HT-29 (cell line): Measurements from ENCODE around the gene PPARGC1A. TPM values are rescaled to one million over a fixed set of nuclear protein-coding genes. Genes with fewer than 3 reads are reported as not detected.
A peak's percentile ranks its signal among the peaks of the same experiment; 100 is the strongest.

ENCODE experiments used
- DNase-seq: peaks from one replicate; pipeline ENCODE4 v3.0.0-alpha.2; 2015; ENCODE audit warnings: low spot score
- total RNA-seq: library from RNA; depleted of rRNA; stranded (reverse); fragments of >200 nt; shearing (Covaris generic); gene quantifications from 2 replicates; pipeline ENCODE4 v1.2.3, GENCODE V29; 2014; rRNA removed

PPARGC1A gene, protein sequence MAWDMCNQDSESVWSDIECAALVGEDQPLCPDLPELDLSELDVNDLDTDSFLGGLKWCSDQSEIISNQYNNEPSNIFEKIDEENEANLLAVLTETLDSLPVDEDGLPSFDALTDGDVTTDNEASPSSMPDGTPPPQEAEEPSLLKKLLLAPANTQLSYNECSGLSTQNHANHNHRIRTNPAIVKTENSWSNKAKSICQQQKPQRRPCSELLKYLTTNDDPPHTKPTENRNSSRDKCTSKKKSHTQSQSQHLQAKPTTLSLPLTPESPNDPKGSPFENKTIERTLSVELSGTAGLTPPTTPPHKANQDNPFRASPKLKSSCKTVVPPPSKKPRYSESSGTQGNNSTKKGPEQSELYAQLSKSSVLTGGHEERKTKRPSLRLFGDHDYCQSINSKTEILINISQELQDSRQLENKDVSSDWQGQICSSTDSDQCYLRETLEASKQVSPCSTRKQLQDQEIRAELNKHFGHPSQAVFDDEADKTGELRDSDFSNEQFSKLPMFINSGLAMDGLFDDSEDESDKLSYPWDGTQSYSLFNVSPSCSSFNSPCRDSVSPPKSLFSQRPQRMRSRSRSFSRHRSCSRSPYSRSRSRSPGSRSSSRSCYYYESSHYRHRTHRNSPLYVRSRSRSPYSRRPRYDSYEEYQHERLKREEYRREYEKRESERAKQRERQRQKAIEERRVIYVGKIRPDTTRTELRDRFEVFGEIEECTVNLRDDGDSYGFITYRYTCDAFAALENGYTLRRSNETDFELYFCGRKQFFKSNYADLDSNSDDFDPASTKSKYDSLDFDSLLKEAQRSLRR
- 0.08 TPM in 1 of 2 replicates, not detected in the other for total RNA-seq

- peak; percentile 9 for DNase-seq
Measured at GRCh38 chr4:23889814-23890341, at the start of gene PPARGC1A. PPARGC1A (minus strand) TSS chr4:23890047; CDS start chr4:23889957, 90 bp downstream.

- no peak for DNase-seq
Measured at GRCh38 chr4:23938796-23939195, 48.9 kb upstream of the PPARGC1A start.

DNA sequence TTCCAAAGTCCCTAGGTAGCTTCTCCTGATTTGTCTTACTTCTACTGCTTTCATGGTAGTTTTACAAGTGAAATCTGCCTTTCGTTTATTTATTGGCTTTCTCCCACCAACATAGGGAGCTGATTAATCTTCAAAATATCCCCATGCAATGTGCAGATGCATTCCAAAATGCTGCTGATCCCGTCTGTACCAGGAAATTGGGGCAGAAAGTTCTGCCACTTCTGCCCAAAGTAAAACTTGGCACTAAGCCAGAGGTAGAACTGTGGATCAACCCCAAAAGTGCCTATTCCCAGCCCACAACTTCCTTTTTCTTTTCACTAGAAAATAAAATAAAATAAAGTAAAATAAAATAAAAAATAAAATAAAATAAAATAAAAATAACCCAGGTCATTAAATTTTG, 47.3 kb upstream of the PPARGC1A start:
- DNase-seq: no peak

DNA sequence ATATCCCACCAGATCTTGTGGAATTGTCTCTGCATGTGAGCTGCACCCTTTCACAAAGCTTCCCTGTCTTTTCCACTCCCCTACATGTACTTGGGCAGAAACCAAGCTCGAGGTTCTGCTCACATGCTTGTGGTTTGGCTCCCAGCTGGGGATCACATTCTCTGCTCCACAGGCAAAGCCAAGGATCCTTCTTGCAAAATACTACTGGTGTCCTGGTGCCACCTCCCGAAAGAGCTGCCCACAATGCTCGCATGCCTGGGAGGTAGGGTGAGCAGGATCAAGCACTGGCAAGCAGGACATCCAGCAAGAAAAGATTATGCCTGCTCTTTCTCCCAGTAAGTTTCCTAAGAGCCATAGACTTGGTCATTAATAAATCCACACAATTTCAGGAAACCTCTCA, 45.1 kb upstream of the PPARGC1A start:
- no peak for DNase-seq

- DNase-seq: no peak
Measured at GRCh38 chr4:23934223-23934622, 44.4 kb upstream of the PPARGC1A start.

DNA sequence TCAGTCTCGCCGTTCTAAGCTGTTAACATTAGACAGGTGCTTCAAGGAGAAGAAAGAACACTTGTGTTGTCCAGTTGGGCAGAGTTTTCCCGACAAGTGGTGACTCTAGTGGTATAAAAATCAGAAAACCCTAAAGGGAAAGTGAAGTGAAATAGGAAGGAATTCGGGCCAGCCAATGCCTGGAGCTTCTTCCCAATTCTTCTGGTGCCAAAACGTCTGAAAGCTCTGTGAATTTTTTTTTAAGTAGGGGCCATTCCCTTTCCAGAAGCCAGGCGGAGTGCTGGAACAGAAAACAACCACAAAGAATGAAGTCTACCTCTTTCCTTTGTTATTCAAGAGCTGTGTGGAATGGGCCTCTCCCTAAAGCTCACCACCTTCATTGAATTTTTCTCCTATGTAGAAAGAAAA, 43.1 kb upstream of the PPARGC1A start:
- DNase-seq: no peak

- no peak for DNase-seq
Measured at GRCh38 chr4:23932186-23932585, 42.3 kb upstream of the PPARGC1A start.

DNA sequence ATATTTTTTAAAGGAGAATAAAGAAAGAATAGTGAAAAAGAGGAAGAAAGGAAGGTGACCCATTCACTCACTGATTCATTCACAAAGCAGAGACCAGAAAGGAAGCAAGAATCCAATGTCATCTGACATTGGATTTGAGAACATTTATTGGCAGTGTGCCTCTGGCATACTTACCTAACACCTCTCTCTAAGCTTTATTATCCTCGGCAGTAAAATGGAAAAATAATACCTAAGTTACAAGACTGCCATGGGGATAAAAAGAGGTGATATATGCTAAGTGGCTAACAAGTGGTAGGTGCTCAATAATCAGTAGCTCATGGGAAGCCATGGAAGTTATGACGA, 41.6 kb upstream of the PPARGC1A start:
- DNase-seq: no peak

DNA sequence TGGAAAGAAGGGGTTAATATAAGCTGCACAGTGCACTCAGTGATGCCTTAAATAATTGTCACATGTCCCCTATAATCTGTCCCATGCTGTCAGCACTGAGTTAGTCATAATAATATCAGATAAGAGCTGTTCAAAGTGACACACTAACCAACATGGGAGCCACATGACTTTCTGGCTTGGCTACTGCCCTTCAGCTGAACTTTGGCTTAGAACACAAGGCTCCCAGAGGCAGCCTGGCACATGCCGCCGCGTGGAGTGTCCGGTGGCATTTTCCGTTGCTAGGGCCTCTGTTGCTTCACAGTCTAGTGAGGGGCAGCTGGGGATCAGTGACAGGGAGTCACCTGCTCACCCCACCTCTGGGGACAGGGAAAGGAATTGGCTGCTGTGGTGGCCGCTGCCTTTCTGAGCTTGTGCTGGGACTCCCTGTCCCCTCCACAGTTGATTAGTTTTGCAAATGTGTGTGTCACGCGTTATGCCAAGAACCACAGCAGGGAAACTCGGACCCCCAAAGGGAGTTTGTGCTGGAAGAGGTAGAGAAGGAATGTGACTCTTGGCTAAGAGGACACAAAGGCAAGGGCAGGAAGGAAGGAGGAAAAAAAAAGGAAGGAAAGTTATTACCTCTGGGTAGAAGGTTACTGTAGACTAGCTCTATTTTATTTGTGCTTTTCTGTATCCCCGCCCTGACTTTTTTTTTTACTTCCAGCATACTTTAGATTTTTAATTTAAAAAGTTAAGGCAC, 41.1 kb upstream of the PPARGC1A start:
- DNase-seq: no peak

DNA sequence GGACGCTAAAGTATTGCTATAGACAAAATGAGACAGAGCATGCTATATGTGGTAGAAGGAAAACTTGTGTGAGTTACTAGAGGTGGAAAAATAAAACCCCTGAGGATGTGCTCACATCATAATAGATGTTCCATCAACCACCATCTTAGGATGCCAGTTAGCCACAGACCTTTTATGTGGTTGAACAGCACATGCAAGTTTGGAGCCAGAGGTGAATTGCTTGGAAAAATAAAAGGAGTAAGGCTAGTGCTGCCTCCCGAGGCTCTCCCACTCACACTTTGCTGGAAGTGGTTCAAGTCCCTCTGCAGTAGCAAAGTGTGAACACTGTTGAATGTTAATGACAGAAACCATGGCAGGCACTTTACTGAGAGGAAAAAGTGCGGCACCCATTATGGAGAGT, 39.4 kb upstream of the PPARGC1A start:
- no peak for DNase-seq

DNA sequence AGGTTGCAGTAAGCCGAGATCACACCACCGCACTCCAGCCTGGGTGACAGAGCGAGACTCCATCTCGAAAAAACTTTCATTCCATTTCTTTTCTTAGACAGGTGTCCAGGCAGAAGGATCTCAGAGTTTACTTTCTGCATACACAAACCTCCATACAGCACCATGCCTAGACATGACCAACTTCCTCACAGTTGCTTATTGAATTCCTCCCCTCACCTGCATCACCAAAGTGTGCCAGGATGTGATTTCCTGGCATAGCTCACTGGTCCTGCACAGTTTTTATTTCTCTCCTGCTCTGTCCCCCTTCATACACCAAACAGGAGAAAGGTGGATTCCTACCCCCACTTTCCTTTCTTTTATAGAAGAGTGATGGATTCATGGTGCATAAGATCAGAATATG, 34.7 kb upstream of the PPARGC1A start:
- no peak for DNase-seq

- DNase-seq: no peak
Measured at GRCh38 chr4:23923840-23924239, 34.0 kb upstream of the PPARGC1A start.

DNA sequence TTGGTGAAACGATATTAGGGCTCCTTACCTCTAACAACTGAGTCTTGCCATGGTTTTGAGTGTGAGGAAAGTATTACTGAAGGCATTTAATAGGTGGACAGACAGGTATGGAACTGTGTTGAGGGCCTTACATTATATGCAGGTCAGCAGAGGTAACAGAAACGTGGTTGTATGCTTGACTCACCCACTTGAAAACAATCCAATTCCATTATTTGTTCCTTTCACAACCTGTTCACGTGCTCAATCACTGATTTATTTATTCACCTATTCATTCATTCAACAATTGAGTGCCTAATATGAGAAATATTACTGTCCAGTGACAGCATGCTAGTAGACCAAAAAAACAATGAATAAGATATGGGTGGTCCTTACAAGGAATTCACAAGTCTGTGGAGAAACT, 33.3 kb upstream of the PPARGC1A start:
- no peak for DNase-seq

- no peak for DNase-seq
Measured at GRCh38 chr4:23922541-23923111, 32.8 kb upstream of the PPARGC1A start.

DNA sequence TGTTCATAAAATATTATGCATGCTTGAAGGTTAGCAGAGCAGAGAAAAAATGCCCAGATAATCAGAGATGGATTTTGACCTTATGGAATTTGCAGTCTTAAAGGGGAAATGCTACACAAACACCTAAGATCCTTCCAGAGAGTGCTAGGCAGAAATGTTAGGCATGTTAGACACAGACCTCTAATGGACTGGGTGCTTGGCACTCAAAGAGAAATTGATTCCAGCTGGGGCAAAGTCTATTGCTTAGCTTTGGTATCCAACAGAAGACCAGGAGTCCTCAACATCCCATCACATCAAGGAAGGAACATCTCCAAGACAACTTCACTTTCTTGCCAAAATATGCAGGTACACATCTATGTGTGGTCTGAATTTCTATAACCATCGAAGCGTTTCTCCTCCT, 32.2 kb upstream of the PPARGC1A start:
- DNase-seq: no peak

GRCh38 chr4:23921447-23921845, 31.6 kb upstream of the PPARGC1A start:
- DNase-seq: no peak

- DNase-seq: no peak
Measured at GRCh38 chr4:23920716-23921446, 31.0 kb upstream of the PPARGC1A start.

DNA sequence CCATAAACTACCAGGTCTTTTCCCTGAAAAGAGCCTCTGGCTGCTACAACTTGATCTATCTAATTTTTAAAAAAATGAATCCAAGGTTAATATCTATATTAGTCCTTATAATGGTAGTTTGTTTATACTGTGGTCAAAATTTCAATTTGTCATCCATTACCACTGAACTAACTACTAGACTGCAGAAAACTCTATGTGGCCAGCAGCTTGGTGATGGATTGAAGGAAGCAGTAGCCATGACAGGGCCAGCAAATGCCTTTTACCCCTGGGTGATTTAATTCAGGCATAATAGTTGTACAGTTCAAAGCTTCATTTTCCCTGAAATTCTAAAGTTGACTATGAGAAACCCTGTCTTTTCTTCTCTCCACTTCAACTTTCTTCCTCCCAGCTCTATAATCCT, 30.4 kb upstream of the PPARGC1A start:
- DNase-seq: no peak

- DNase-seq: no peak
Measured at GRCh38 chr4:23916282-23916681, 26.4 kb upstream of the PPARGC1A start.

DNA sequence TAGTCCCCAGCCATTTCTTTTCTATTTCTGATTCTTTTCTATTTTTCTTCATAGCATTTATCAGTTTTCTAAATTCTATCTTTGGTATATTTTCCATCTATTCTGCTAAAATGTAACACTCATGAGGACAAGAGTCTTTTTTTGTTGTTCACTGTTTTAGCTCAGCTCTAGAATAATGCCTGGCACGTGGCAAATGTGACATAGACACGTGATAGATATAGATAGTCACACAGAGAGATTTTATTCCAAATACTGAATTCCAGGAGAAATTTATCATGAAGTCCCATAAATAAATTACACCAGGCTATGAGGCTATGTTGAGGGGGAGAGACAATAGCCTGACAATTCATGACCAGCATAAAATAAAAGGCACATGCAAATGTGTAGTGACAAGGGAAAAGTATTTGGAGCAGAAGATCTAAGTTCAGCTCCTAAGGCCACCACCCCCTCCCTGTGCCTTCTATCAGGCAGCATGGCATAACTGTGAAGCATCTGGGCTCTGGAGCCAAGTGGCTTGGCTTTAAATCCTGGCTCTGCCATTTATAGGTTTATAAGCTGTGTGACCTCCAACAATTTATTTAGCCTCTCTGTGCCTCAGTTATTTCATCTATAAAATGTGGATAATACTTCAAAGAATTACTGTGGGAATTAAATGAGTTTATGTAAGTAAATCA, 25.7 kb upstream of the PPARGC1A start:
- no peak for DNase-seq
